ENCODE results near the gene GPC1. TPM values are rescaled to one million over a fixed set of nuclear protein-coding genes. Genes with fewer than 3 reads are reported as not detected.

The GPC1 gene
- total RNA-seq, 1 donor from 2014 or later, result 155 TPM

DNA sequence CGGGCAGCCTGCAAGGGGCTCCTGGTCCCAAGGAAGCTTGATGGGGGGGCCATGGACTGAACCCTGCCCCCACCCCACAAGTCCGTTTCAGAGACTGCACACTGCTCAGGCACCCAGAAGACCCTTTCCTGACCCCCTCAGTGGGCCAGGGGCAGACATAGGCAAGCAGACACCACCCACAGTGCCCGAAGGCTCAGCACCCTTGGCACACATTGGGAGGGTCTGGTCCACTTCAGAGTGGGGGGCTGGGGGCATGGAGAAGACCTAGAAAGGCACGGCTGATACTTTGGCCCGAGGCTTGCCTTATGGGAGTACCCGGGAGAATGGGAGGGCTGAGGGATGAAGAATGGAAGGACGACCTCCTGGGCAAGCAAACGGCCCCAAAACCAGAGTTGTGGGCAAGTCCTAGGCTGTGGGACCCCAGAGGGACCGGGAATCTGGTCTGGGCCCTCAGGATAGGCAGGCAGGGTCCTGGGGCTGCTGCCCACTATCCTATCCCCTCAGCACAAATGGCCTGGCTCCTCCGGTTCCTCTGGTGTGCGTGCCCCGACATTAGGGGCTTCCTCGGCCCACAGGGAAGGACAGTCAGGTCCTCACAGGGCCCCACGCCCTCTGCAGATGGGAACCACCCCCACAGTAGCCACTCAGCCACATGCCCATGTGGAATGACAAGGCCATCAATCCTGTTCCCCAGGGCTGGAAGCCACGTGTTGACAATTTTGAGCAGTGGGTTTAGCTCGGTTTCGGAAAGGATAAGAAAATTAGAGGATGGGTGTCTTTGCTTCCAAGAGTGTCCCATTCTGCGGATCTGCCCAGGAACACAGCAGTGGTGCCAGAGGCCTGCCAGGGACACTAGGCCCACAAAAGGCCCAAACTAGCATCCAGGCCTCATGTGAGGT is 15.0 kb upstream of the GPC1 start:
- Mint-ChIP-seq H3K4me1 (ENCODE audit: low read depth, unreplicated experiment) (no peaks in the 10 kb centered on the region), H3K4me3 (ENCODE audit: unreplicated experiment) (no peak overlapping the region), H3K36me3 (ENCODE audit: unreplicated experiment) (peaks cover 12% of the 10 kb centered on the region), H3K27me3 (ENCODE audit: unreplicated experiment) (no peaks in the 10 kb centered on the region), H3K9me3 (ENCODE audit: unreplicated experiment) (no peaks in the 10 kb centered on the region), H3K27ac (ENCODE audit: unreplicated experiment) (no peak overlapping the region)
- no peak for DNase-seq
- TF ChIP-seq, protein P1, sequence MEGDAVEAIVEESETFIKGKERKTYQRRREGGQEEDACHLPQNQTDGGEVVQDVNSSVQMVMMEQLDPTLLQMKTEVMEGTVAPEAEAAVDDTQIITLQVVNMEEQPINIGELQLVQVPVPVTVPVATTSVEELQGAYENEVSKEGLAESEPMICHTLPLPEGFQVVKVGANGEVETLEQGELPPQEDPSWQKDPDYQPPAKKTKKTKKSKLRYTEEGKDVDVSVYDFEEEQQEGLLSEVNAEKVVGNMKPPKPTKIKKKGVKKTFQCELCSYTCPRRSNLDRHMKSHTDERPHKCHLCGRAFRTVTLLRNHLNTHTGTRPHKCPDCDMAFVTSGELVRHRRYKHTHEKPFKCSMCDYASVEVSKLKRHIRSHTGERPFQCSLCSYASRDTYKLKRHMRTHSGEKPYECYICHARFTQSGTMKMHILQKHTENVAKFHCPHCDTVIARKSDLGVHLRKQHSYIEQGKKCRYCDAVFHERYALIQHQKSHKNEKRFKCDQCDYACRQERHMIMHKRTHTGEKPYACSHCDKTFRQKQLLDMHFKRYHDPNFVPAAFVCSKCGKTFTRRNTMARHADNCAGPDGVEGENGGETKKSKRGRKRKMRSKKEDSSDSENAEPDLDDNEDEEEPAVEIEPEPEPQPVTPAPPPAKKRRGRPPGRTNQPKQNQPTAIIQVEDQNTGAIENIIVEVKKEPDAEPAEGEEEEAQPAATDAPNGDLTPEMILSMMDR (IDR thresholded peaks at IDR 0.05; ENCODE audit: partially characterized antibody, unreplicated experiment), result no peak

GRCh38 chr2:240421381-240421780 is 14.1 kb upstream of the GPC1 start:
- H3K27me3 Mint-ChIP-seq (ENCODE audit: unreplicated experiment), result no peaks in the 10 kb centered on the region
- H3K4me3 Mint-ChIP-seq (ENCODE audit: unreplicated experiment), result no peak overlapping the region
- DNase-seq, result no peak
- H3K27ac Mint-ChIP-seq (ENCODE audit: unreplicated experiment), result no peak overlapping the region
- H3K36me3 Mint-ChIP-seq (ENCODE audit: unreplicated experiment), result peaks cover 21% of the 10 kb centered on the region
- no peaks in the 10 kb centered on the region for H3K4me1 Mint-ChIP-seq (ENCODE audit: low read depth, unreplicated experiment)
- no peaks in the 10 kb centered on the region for H3K9me3 Mint-ChIP-seq (ENCODE audit: unreplicated experiment)
- TF ChIP-seq, protein P1 (IDR thresholded peaks at IDR 0.05; ENCODE audit: partially characterized antibody, unreplicated experiment), result no peak

- peaks cover 28% of the 10 kb centered on the region for H3K36me3 Mint-ChIP-seq (ENCODE audit: unreplicated experiment)
- DNase-seq, result no peak
- no peak overlapping the region for H3K4me3 Mint-ChIP-seq (ENCODE audit: unreplicated experiment)
- peaks cover 3% of the 10 kb centered on the region for H3K27me3 Mint-ChIP-seq (ENCODE audit: unreplicated experiment)
- no peak overlapping the region for H3K27ac Mint-ChIP-seq (ENCODE audit: unreplicated experiment)
- TF ChIP-seq, protein P1 (IDR thresholded peaks at IDR 0.05; ENCODE audit: partially characterized antibody, unreplicated experiment), result no peak
- H3K9me3 Mint-ChIP-seq (ENCODE audit: unreplicated experiment), result peaks cover 5% of the 10 kb centered on the region
- H3K4me1 Mint-ChIP-seq (ENCODE audit: low read depth, unreplicated experiment), result no peaks in the 10 kb centered on the region
Measured at GRCh38 chr2:240422658-240423329, 12.7 kb upstream of the GPC1 start.

DNA sequence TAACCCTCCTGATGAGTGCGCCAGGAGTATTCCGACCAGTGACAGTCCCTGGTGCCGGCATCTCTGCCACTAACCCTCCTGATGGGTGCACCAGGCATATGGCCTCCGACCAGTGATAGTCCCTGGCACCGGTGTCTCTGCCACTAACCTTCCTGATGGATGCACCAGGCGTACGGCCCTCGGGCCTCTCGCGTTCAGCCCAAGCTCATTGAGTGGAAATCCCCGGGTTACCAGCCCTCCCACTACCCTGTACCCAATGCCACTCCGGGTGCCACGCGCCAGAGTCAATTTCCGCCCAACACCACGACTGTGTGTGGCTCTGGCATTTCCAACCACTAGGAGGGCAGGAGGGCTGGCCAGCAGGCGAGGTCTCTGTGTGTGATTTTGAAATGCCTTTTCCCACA is 11.7 kb upstream of the GPC1 start:
- Mint-ChIP-seq H3K36me3 (ENCODE audit: unreplicated experiment) (peaks cover 25% of the 10 kb centered on the region), H3K27me3 (ENCODE audit: unreplicated experiment) (peaks cover 3% of the 10 kb centered on the region), H3K4me1 (ENCODE audit: low read depth, unreplicated experiment) (no peaks in the 10 kb centered on the region), H3K9me3 (ENCODE audit: unreplicated experiment) (peaks cover 6% of the 10 kb centered on the region), H3K4me3 (ENCODE audit: unreplicated experiment) (no peak overlapping the region), H3K27ac (ENCODE audit: unreplicated experiment) (no peak overlapping the region)
- no peak for DNase-seq
- TF ChIP-seq, protein P1 (IDR thresholded peaks at IDR 0.05; ENCODE audit: partially characterized antibody, unreplicated experiment), result no peak
